Upper lobe of left lung (tissue), 6 donors: ENCODE results near the gene CFL1. TPM values are rescaled to one million over a fixed set of nuclear protein-coding genes. Genes with fewer than 3 reads are reported as not detected.
A peak's percentile ranks its signal among the peaks of the same experiment; 100 is the strongest.

ENCODE experiments used
- ATAC-seq, 2 donors: fragments of 200-7000 bp; cut with Tn5 transposase; one replicate each; pipeline ENCODE4 v1.9.1; 2022; ENCODE audit warnings: mild to moderate bottlenecking in 2 of 2, moderate library complexity in 2 of 2; ENCODE audit not compliant: low FRiP score in 2 of 2
- DNase-seq, 2 donors: peaks; one replicate each; pipeline ENCODE4 v3.0.0-alpha.2; 2019 to 2020
- H3K27ac ChIP-seq, 4 donors: fragments of 200-600 bp; sonication (generic); one replicate each; pipeline ENCODE4 v1.5.1; 2016 to 2019
- H3K27me3 ChIP-seq, 4 donors: fragments of 200-600 bp; sonication (generic); one replicate each; pipeline ENCODE4 v1.5.1; 2017 to 2019
- H3K36me3 ChIP-seq, 4 donors: fragments of 200-600 bp; sonication (generic); one replicate each; pipeline ENCODE4 v1.5.1; 2016 to 2019
- H3K4me1 ChIP-seq, 4 donors: fragments of 200-600 bp; sonication (generic); one replicate each; pipeline ENCODE4 v1.5.1; 2018 to 2019
- H3K4me3 ChIP-seq, 4 donors: fragments of 200-600 bp; sonication (generic); one replicate each; pipeline ENCODE4 v1.5.1; 2017 to 2019; ENCODE audit warnings: mild to moderate bottlenecking in 2 of 4, moderate library complexity in 1 of 4
- H3K9me3 ChIP-seq, 4 donors: fragments of 200-600 bp; sonication (generic); one replicate each; pipeline ENCODE4 v1.5.1; 2018 to 2019
- EP300 ChIP-seq, 4 donors: sonication (generic); formaldehyde crosslinking; IDR thresholded peaks; one replicate each; pipeline ENCODE4 v1.5.1; 2017; ENCODE audit warnings: antibody characterized with exemption in 4 of 4, control low read depth in 2 of 4
- POLR2A ChIP-seq, 4 donors: fragments of 450-650 bp; IDR thresholded peaks; one replicate each; pipeline ENCODE4 v1.5.1; 2016 to 2017; ENCODE audit warnings: antibody characterized with exemption in 4 of 4, mild to moderate bottlenecking in 2 of 4
- POLR2AphosphoS5 ChIP-seq, 2 donors: sonication (generic); formaldehyde crosslinking; IDR thresholded peaks; one replicate each; pipeline ENCODE4 v1.5.1; 2017; ENCODE audit warnings: antibody characterized with exemption in 2 of 2
- WGBS, 2 donors: methylation state at CpG; one replicate each; pipeline ENCODE4 v1.1.5; 2017 to 2018; 5-methylcytosine and 5-hydroxymethylcytosine counted together
- total RNA-seq, 6 donors: library from RNA; depleted of rRNA in 4 of 6; stranded (reverse); fragments of >200 nt in 4 of 6; gene quantifications; one replicate each; pipeline versions ENCODE4 v1.1.0 to v1.2.1, GENCODE V29; 2016 to 2021
- TF ChIP-seq, protein P1 (sequence below), 6 experiments: fragments of 450-650 bp in 4 of 6; fragments of 200-600 bp in 2 of 6; sonication (generic) in 2 of 6; IDR thresholded peaks; one replicate each; pipeline ENCODE4 v1.5.1; 2016 to 2019; ENCODE audit warnings: antibody characterized with exemption in 6 of 6
- donor health status: DM: no; HTN: no; CAD: no; lungs with moderate emphysema.
- donor health status: DM: no; HTN: yes; CAD: no; lungs with severe emphysema.

CFL1 gene
- total RNA-seq, 6 donors from 2014 or later: 358 to 813 (median 768) TPM

DNA sequence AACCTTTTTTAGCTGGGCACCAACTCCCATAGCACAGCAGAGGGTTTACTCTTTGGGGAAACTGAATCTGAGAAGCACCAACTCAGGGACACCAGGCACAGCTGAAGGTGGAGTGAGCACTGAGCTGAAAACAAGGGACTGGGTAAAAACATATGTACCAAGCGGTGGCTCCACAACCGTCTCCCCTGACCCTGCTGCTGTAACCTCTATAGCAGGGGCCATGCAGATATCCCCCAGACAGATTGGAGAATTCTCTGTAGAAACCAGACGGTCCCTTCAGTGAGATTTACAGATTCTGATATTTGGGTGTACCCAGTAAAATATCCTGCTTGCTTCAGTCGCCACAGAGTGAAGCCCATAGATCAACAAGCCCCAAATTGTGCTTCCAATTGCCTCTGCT, 28.5 kb downstream of the CFL1 start:
- no peak overlapping the region for H3K27ac ChIP-seq
- no peaks in the 10 kb centered on the region for H3K9me3 ChIP-seq
- ATAC-seq (no peak), DNase-seq (no peak)
- 61 to 71% methylated on average over 4 of the region's 4 CpGs for WGBS, 2 donors
- peaks cover 6 to 17% (median 14%) of the 10 kb centered on the region in 4 donors for H3K4me1 ChIP-seq
- H3K27me3 ChIP-seq: no peaks in the 10 kb centered on the region
- TF ChIP-seq, protein P1, sequence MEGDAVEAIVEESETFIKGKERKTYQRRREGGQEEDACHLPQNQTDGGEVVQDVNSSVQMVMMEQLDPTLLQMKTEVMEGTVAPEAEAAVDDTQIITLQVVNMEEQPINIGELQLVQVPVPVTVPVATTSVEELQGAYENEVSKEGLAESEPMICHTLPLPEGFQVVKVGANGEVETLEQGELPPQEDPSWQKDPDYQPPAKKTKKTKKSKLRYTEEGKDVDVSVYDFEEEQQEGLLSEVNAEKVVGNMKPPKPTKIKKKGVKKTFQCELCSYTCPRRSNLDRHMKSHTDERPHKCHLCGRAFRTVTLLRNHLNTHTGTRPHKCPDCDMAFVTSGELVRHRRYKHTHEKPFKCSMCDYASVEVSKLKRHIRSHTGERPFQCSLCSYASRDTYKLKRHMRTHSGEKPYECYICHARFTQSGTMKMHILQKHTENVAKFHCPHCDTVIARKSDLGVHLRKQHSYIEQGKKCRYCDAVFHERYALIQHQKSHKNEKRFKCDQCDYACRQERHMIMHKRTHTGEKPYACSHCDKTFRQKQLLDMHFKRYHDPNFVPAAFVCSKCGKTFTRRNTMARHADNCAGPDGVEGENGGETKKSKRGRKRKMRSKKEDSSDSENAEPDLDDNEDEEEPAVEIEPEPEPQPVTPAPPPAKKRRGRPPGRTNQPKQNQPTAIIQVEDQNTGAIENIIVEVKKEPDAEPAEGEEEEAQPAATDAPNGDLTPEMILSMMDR (IDR thresholded peaks at IDR 0.05): no peak
- no peak for TF ChIP-seq EP300 (IDR thresholded peaks at IDR 0.05)
- no peak for TF ChIP-seq POLR2A (IDR thresholded peaks at IDR 0.05)
- no peak for TF ChIP-seq POLR2AphosphoS5 (IDR thresholded peaks at IDR 0.05)
- no peak overlapping the region for H3K4me3 ChIP-seq
- no peaks in the 10 kb centered on the region for H3K36me3 ChIP-seq

DNA sequence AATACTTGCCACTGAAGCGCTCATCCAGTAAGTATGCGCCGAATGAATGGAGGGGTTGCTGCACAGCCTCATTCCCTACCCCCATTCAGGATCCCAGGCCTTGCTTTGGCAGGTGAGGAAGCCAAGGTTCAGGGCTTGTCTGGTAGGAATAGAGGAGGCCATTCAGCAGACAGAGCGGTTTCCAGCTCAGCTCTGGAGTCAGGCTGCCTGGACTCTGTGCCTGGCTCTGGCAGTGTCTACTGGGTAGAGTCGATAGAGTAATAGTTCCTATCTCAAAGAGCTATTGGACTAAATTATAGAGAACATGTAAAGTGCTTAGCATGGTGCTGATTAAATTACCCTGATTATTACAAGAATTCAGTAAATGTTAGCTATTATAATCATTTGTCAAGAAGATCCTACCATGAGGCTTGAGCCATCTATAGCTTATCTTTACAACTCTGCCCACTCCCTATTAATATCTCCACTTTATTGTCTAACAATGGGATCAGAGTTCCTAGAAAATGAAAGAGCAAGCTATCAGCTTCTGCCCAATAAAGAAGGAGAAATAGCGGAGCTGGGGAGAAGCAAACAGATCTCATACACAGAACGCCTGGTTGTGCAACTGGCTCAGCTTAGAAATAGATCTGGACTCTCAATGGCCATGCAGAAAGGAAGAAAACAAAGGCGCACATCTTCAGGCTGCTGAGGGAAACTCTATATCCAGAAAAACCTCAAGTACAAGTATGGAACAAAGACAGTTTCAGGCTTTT, 30.8 kb downstream of the CFL1 start:
- 87 to 88% methylated on average over 8 of the region's 8 CpGs for WGBS, 2 donors
- no peaks in the 10 kb centered on the region for H3K27me3 ChIP-seq
- no peaks in the 10 kb centered on the region for H3K36me3 ChIP-seq
- H3K27ac ChIP-seq: no peak overlapping the region
- DNase-seq (no peak), ATAC-seq (no peak)
- H3K9me3 ChIP-seq: no peaks in the 10 kb centered on the region
- H3K4me3 ChIP-seq: no peak overlapping the region
- H3K4me1 ChIP-seq: no peaks in the 10 kb centered on the region
- no peak for TF ChIP-seq POLR2A (IDR thresholded peaks at IDR 0.05)
- TF ChIP-seq, protein P1 (IDR thresholded peaks at IDR 0.05): no peak
- no peak for TF ChIP-seq POLR2AphosphoS5 (IDR thresholded peaks at IDR 0.05)
- TF ChIP-seq EP300 (IDR thresholded peaks at IDR 0.05): no peak

DNA sequence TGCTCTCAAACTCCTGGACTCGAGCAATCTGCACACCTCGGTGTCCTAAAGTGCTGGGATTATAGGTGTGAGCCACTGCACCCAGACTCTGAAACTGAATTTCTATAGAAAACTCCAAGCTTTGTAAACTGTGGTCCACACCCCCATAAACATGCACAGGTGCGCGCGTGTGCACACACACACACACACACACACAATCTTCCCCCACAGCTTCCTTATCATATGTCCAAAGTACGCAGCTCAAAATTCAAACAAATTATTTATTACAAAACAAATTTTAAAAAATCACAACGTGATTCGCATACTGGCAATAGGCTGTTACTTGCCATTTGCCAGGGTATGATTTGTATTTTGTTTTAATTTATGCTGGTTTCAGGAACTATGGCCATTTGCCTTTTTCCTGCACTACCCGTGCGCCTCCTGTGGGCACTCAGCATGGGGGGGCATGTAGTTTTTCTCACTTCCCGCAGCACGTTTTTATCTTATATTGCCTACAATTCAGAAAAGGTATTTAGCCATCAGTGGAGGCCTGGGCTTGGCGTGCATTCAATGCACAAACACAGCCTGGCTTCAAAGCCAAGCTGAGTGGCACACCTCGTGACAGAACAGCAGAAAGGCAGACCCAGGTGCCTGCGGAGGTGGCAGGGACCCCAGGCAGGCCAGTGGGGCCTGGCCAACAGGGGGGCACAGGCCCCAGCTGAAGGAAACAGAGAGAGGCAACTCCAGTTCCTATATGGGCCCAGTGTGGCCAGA, 35.0 kb downstream of the CFL1 start:
- Histone ChIP-seq H3K9me3 (no peaks in the 10 kb centered on the region), H3K4me3 (no peak overlapping the region), H3K27me3 (no peaks in the 10 kb centered on the region), H3K4me1 (peaks cover 0 to 3% (median 0%) of the 10 kb centered on the region in 4 donors), H3K36me3 (no peaks in the 10 kb centered on the region), H3K27ac (no peak overlapping the region)
- no peak for TF ChIP-seq POLR2AphosphoS5 (IDR thresholded peaks at IDR 0.05)
- TF ChIP-seq EP300 (IDR thresholded peaks at IDR 0.05): no peak
- TF ChIP-seq POLR2A (IDR thresholded peaks at IDR 0.05): no peak
- TF ChIP-seq, protein P1 (IDR thresholded peaks at IDR 0.05): no peak
- no peak for ATAC-seq
- DNase-seq: peak in 1 of 2 donors; percentile 43
- 62 to 68% methylated on average over 13 to 15 of the region's 15 CpGs for WGBS, 2 donors

DNA sequence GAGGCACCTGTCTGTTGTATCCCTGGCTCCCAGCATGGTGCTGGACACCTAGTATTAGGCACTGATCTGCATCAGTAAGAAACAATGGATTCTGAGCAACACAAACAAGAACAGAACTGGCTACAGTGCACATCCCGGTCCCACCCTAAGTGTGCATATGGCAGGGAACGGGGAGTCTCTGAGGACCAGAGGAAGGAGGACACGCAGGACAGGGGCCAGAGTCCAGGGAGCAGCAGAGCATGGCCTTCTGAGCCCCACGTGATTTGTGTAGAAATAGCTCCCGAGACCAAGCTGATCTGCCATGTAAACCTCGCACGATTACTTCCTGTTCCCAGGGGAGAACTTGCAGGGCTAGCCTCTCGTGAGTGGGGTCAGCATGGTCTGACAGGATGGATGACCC, 36.9 kb downstream of the CFL1 start:
- ATAC-seq: peak in 1 of 2 donors; percentile 35
- DNase-seq: no peak
- Histone ChIP-seq H3K4me1 (peaks cover 9 to 15% (median 11%) of the 10 kb centered on the region in 4 donors), H3K27ac (no peak overlapping the region), H3K27me3 (no peaks in the 10 kb centered on the region), H3K9me3 (no peaks in the 10 kb centered on the region), H3K36me3 (no peaks in the 10 kb centered on the region), H3K4me3 (no peak overlapping the region)
- 49 to 84% methylated on average over 5 to 7 of the region's 8 CpGs for WGBS, 2 donors
- TF ChIP-seq POLR2AphosphoS5 (IDR thresholded peaks at IDR 0.05) (no peak), EP300 (IDR thresholded peaks at IDR 0.05) (no peak), POLR2A (IDR thresholded peaks at IDR 0.05) (no peak)
- TF ChIP-seq, protein P1 (IDR thresholded peaks at IDR 0.05): no peak
